Skeletal muscle tissue (tissue), 4 donors: ENCODE data around the gene SLC22A3. TPM values are rescaled to one million over a fixed set of nuclear protein-coding genes. Genes with fewer than 3 reads are reported as not detected.

ENCODE experiments used
- H3K27ac ChIP-seq: one replicate; pipeline ENCODE4 v1.7.0; 2013; ENCODE audit warnings: mild to moderate bottlenecking, low read depth, low read length, inconsistent platforms
- H3K27me3 ChIP-seq, 3 donors: one replicate each; pipeline ENCODE4 v1.7.0; 2013; ENCODE audit warnings: low read length in 3 of 3; ENCODE audit not compliant: control insufficient read depth in 3 of 3, insufficient read depth in 3 of 3
- H3K36me3 ChIP-seq, 3 donors: one replicate each; pipeline ENCODE4 v1.7.0; 2013; ENCODE audit warnings: low read length in 3 of 3; ENCODE audit not compliant: control insufficient read depth in 3 of 3, insufficient read depth in 3 of 3
- H3K4me1 ChIP-seq, 3 donors: one replicate each; pipeline ENCODE4 v1.7.0; 2013; ENCODE audit warnings: low read length in 3 of 3, mild to moderate bottlenecking in 3 of 3; ENCODE audit not compliant: control insufficient read depth in 3 of 3, insufficient read depth in 3 of 3
- H3K4me3 ChIP-seq, 3 donors: one replicate each; pipeline ENCODE4 v1.7.0; 2013; ENCODE audit warnings: low read length in 3 of 3
- H3K9ac ChIP-seq, 3 donors: one replicate each; pipeline ENCODE4 v1.7.0; 2013; ENCODE audit warnings: low read length in 3 of 3, mild to moderate bottlenecking in 3 of 3, moderate library complexity in 2 of 3, low read depth in 1 of 3
- H3K9me3 ChIP-seq, 3 donors: one replicate each; pipeline ENCODE4 v1.7.0; 2013; ENCODE audit warnings: low read length in 3 of 3; ENCODE audit not compliant: control insufficient read depth in 3 of 3
- total RNA-seq: library from RNA; depleted of rRNA; stranded (reverse); fragments of >200 nt; gene quantifications from one replicate; pipeline ENCODE4 v1.2.3, GENCODE V29; 2014
- donor health status: Osteomylitis.

Gene SLC22A3
- total RNA-seq, 1 donor from 2014 or later = 8.4 TPM

DNA sequence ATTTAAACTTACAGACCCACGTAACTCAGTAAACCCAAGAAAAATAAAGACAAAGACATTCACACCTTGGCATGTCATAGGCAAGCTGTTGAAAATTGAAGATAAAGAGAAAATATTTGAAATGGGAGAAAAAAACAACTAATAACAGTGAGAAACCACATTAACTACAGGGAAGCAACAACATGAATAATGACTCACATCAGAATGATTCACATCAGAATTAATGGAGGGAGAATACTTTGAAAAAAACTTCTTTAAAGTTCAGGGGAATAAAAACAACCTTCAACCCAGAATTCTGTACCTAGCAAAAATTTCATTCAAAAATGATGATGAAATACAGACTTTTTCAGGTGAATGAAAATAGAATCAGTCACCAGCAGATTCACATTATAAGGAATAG, 32.9 kb upstream of the SLC22A3 start:
- H3K9me3 ChIP-seq = peaks cover 0 to 4% (median 0%) of the 10 kb centered on the region in 3 donors
- no peak overlapping the region for H3K27ac ChIP-seq
- no peaks in the 10 kb centered on the region for H3K4me1 ChIP-seq
- no peak overlapping the region for H3K4me3 ChIP-seq
- no peaks in the 10 kb centered on the region for H3K36me3 ChIP-seq
- no peaks in the 10 kb centered on the region for H3K27me3 ChIP-seq
- H3K9ac ChIP-seq = no peak overlapping the region

DNA sequence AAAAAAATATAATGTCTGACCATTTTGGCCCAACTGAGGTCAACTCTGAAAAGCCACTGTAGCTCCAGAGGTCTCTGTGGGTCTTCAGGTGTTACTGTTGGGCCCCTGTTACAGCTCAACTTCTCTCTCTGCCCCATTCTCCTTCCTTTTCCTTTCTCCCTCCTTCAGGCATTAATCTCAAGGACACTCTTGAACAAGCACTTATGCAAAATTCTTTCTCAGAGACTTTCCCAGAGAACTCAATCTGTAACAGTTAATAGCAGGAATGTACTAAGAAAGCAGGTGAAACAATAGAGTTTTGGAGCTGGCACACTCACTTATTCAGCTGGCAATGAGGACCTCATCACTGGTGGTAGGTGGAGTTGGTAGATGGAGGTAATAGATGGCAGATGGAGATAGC, 31.9 kb upstream of the SLC22A3 start:
- Histone ChIP-seq H3K36me3 (no peaks in the 10 kb centered on the region), H3K27ac (no peak overlapping the region), H3K4me3 (no peak overlapping the region), H3K4me1 (no peaks in the 10 kb centered on the region), H3K9me3 (peaks cover 0 to 4% (median under 1%) of the 10 kb centered on the region in 3 donors), H3K27me3 (no peaks in the 10 kb centered on the region), H3K9ac (no peak overlapping the region)

DNA sequence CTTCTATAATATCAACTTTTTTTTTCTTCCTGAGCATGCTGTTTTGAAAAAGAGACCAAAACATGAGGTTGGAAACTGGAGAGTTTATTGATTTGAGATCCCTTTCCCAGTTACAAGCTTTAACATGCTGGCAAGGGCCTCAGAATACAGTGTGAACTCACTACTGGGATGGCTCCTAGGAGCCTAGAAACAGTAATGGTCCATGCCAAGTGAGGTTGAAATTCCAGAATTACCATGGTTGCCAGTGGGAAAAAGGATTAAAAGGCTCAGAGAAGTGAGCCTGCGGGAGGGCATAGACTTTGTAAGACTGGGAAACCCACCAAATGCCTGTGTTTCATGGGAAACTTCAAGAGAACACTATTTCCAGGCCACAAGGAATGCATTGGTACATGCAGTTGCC, 28.9 kb upstream of the SLC22A3 start:
- peaks cover 0 to 6% (median 0%) of the 10 kb centered on the region in 3 donors for H3K9me3 ChIP-seq
- no peaks in the 10 kb centered on the region for H3K27me3 ChIP-seq
- no peak overlapping the region for H3K27ac ChIP-seq
- H3K4me1 ChIP-seq = no peaks in the 10 kb centered on the region
- H3K4me3 ChIP-seq = no peak overlapping the region
- no peaks in the 10 kb centered on the region for H3K36me3 ChIP-seq
- H3K9ac ChIP-seq = no peak overlapping the region

DNA sequence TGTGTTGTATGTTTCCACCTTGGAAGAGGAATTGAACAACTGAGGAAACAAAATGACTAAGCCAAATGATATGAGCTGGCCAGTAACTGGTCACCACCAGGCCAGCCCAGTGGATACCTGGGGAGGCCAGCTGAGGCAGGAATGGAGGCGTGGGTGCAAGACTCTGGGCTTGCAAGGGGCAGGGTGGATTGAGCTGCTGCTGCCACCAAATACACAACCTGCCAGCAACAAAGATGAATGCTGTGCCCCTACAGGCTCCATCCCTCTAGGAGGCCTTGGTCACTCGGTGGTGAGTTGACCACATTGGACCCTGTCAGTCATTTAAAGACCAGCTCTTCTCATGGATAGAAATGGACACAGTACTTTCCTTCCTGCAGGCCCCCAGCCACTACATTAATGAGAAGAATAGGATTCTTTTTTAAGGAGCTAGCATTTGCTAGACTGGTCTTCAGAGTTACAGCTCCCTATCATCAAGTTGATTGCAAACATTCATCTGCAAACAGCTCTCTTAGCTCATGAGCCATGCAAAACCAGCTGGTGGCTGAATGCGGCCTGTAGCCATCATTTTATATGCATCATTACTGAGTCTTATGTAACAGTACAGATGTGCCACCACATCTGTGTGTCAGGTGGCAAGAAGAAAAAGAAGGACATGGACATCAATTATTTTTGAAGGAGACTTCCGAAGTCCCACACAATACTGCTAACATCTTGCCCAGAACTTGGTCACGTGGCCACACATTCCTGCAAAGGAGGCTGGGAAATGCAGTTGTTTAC, 26.3 kb upstream of the SLC22A3 start:
- Histone ChIP-seq H3K36me3 (no peaks in the 10 kb centered on the region), H3K9ac (no peak overlapping the region), H3K4me1 (no peaks in the 10 kb centered on the region), H3K27ac (no peak overlapping the region), H3K27me3 (no peaks in the 10 kb centered on the region), H3K4me3 (no peak overlapping the region), H3K9me3 (peaks cover 0 to 6% (median 0%) of the 10 kb centered on the region in 3 donors)

GRCh38 chr6:160327981-160328380, 20.2 kb upstream of the SLC22A3 start:
- H3K27ac ChIP-seq = peak overlapping the region; percentile 55
- no peaks in the 10 kb centered on the region for H3K36me3 ChIP-seq

DNA sequence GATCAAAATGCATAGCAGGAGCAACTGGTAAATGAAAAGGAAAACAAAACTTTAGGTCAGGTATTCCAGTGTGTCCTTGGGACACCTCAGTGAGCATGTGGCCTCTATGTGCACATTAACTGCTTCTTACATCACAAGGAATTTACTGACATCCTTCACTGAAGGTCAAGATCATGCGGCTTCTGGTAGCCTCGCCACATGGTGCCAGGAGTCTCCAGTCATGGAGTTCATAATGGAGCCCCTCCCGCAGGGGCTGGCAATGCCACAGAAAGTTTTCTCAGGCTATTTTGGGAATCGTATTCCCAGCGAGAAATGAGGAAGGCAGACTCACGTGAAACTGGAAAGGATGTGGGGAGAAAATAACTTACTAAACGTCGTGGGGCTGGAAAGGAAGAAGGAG, 19.7 kb upstream of the SLC22A3 start:
- no peaks in the 10 kb centered on the region for H3K36me3 ChIP-seq
- peaks cover 0 to 16% (median 12%) of the 10 kb centered on the region in 3 donors for H3K4me1 ChIP-seq
- no peaks in the 10 kb centered on the region for H3K27me3 ChIP-seq
- peak overlapping the region in 1 of 3 donors; percentile 14 for H3K4me3 ChIP-seq
- H3K9me3 ChIP-seq = no peaks in the 10 kb centered on the region
- H3K9ac ChIP-seq = no peak overlapping the region
- H3K27ac ChIP-seq = peak overlapping the region; percentile 55

More at GRCh38 chr6:160327981-160328380, 20.2 kb upstream of the SLC22A3 start:
- Histone ChIP-seq H3K9ac (no peak overlapping the region), H3K9me3 (no peaks in the 10 kb centered on the region), H3K27me3 (no peaks in the 10 kb centered on the region), H3K4me3 (no peak overlapping the region), H3K4me1 (peaks cover 0 to 16% (median 12%) of the 10 kb centered on the region in 3 donors)

DNA sequence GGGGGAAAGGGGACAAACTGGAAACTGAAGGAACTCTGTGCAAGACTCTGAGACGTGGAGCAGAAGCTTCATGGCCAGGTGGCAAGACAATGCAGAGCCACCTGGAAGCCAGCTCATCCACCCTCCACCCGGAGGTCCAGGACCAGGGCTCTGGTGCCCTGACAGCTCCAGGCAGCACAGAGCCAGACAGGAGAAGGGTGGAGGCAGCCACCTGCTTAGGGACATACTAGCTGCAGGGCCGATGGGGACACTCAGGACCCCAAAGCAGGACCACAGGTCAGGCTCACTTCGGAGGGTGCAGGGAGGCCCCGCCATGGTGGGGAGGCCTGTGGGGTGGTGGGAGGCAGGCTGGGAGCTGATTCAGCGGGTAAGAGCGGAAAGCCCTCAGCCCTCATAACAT, 19.0 kb upstream of the SLC22A3 start:
- Histone ChIP-seq H3K36me3 (no peaks in the 10 kb centered on the region), H3K27me3 (no peaks in the 10 kb centered on the region), H3K4me3 (no peak overlapping the region), H3K9me3 (no peaks in the 10 kb centered on the region), H3K27ac (no peak overlapping the region), H3K4me1 (peaks cover 0 to 16% (median 12%) of the 10 kb centered on the region in 3 donors), H3K9ac (peak overlapping the region in 1 of 3 donors; percentile 40)

- Histone ChIP-seq H3K4me1 (peaks cover 0 to 16% (median 12%) of the 10 kb centered on the region in 3 donors), H3K27me3 (no peaks in the 10 kb centered on the region), H3K9me3 (no peaks in the 10 kb centered on the region), H3K36me3 (no peaks in the 10 kb centered on the region), H3K4me3 (no peak overlapping the region), H3K9ac (no peak overlapping the region), H3K27ac (no peak overlapping the region)
These were observed 17.6 kb upstream of the SLC22A3 start for GRCh38 chr6:160330619-160331018.

- H3K9ac ChIP-seq = no peak overlapping the region
- H3K36me3 ChIP-seq = no peaks in the 10 kb centered on the region
- H3K4me3 ChIP-seq = no peak overlapping the region
- H3K27me3 ChIP-seq = no peaks in the 10 kb centered on the region
- H3K9me3 ChIP-seq = no peaks in the 10 kb centered on the region
- peaks cover 0 to 16% (median 12%) of the 10 kb centered on the region in 3 donors for H3K4me1 ChIP-seq
- H3K27ac ChIP-seq = no peak overlapping the region
These were observed 17.0 kb upstream of the SLC22A3 start for GRCh38 chr6:160331204-160331603.

DNA sequence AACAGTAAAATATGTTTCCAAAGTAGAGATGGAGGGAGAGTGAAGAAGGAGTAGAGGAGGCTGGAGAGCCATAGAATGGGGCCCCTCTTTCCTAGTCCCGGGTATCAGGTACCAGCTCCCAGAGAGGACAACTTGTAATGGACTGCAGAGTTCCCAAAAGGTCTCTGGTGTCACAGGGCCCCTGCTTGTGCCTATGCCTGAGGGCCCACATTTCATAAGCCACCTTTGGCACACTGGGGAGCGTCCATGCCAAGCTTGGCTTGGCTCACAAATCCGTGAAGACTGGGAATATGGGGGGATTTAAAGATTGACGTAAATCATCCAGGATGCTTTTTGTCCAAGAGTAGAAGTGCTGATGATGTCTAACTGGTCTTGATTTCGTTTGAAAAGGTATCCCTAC, 16.4 kb upstream of the SLC22A3 start:
- Histone ChIP-seq H3K27me3 (no peaks in the 10 kb centered on the region), H3K9me3 (no peaks in the 10 kb centered on the region), H3K27ac (no peak overlapping the region), H3K4me1 (peaks cover 0 to 16% (median 15%) of the 10 kb centered on the region in 3 donors), H3K36me3 (no peaks in the 10 kb centered on the region), H3K9ac (no peak overlapping the region), H3K4me3 (no peak overlapping the region)
